Activated CD4-positive, alpha-beta T cell treated with anti-CD3 and anti-CD28 coated beads, Interleukin-2, Interleukin-6, amounts not matched to agents 100 ng/mL and 50 ng/mL, durations not matched to agents 16 hours and 8 hours (primary cell): ENCODE data around the gene KLK10.
"Not testable (repeated sequence)": the region's sequence is repeated elsewhere in the genome, so short reads cannot be mapped to it uniquely, and the experiment has no call there.

Experiments used
- DNase-seq: peaks from one replicate; pipeline ENCODE4 v3.0.0-alpha.2; 2020

The KLK10 gene

GRCh38 chr19:51000981-51001380, 18.5 kb downstream of the KLK10 start:
- no peak for DNase-seq

- DNase-seq: no peak
Measured at GRCh38 chr19:51000426-51000825, 19.1 kb downstream of the KLK10 start.

- no peak for DNase-seq
Measured at GRCh38 chr19:50998686-50999085, 20.8 kb downstream of the KLK10 start.

- DNase-seq: no peak
Measured at GRCh38 chr19:50998061-50998460, 21.4 kb downstream of the KLK10 start.

GRCh38 chr19:50994129-50994528, 25.4 kb downstream of the KLK10 start:
- DNase-seq: no peak

- DNase-seq: no peak
Measured at GRCh38 chr19:50992666-50993035, 26.9 kb downstream of the KLK10 start.

GRCh38 chr19:50984416-50984815, 35.1 kb downstream of the KLK10 start:
- DNase-seq: not testable (repeated sequence)

GRCh38 chr19:50983625-50984292, 35.8 kb downstream of the KLK10 start, which contains the start of gene KLK7:
KLK7 (minus strand) TSS chr19:50983917; CDS start chr19:50982399, 1,518 bp downstream.
- DNase-seq: no peak

GRCh38 chr19:50982186-50982585, 37.3 kb downstream of the KLK10 start:
- DNase-seq: no peak

GRCh38 chr19:50981587-50982146, 37.8 kb downstream of the KLK10 start:
- DNase-seq: no peak

GRCh38 chr19:50980208-50980607, 39.3 kb downstream of the KLK10 start:
- DNase-seq: no peak

- no peak for DNase-seq
Measured at GRCh38 chr19:50979758-50980157, 39.8 kb downstream of the KLK10 start.

GRCh38 chr19:50978772-50979390, 40.6 kb downstream of the KLK10 start:
- no peak for DNase-seq

GRCh38 chr19:50977626-50978025, 41.9 kb downstream of the KLK10 start:
- no peak for DNase-seq

- no peak for DNase-seq
Measured at GRCh38 chr19:50975766-50976165, 43.7 kb downstream of the KLK10 start.

GRCh38 chr19:50974702-50975556, 44.6 kb downstream of the KLK10 start:
- no peak for DNase-seq

GRCh38 chr19:50972795-50973376, 46.6 kb downstream of the KLK10 start:
- no peak for DNase-seq

GRCh38 chr19:50969810-50970209, 49.7 kb downstream of the KLK10 start:
- not testable (repeated sequence) for DNase-seq

- DNase-seq: no peak
Measured at GRCh38 chr19:50969413-50969760, 50.1 kb downstream of the KLK10 start, which contains the start of gene KLK6. KLK6 (minus strand) TSS chr19:50969591; CDS start chr19:50968104, 1,487 bp downstream.

GRCh38 chr19:50968716-50969412, 50.6 kb downstream of the KLK10 start:
- DNase-seq: no peak

- no peak for DNase-seq
Measured at GRCh38 chr19:50967929-50968715, 51.4 kb downstream of the KLK10 start.

GRCh38 chr19:50964266-50964665, 55.2 kb downstream of the KLK10 start:
- DNase-seq: no peak
